Endothelial cell of umbilical vein (primary cell): ENCODE results near the gene NALCN. TPM values are rescaled to one million over a fixed set of nuclear protein-coding genes. Genes with fewer than 3 reads are reported as not detected.

ENCODE experiments used
- BruUV-seq: library from RNA; stranded (reverse); fragments of 400-500 nt; replicated peaks from 2 replicates; lab custom pipeline; 2021; lab: Mats Ljungman, UMichigan
- CTCF ChIA-PET: fragments of 300-600, 350-600 bp; sonication (Branson Sonifier 250); formaldehyde crosslinking; loops from one replicate; lab custom pipeline; 2021; ENCODE audit warnings: antibody characterized with exemption, inconsistent platforms; lab: Charles Lee
- POLR2A ChIA-PET: fragments of 300-600, 350-600 bp; sonication (Branson Sonifier 250); formaldehyde crosslinking; loops from one replicate; lab custom pipeline; 2021; ENCODE audit warnings: antibody characterized with exemption, inconsistent platforms; lab: Charles Lee
- DNase-seq: peaks from one replicate; pipeline ENCODE4 v3.0.0-alpha.2; 2011; ENCODE audit warnings: low read depth, low spot score
- FAIRE-seq: peaks from 2 replicates; lab custom pipeline; 2011; peaks lifted over from hg19 to GRCh38; lab: Jason Lieb, UNC
- H2AFZ ChIP-seq: 2 replicates; pipeline ENCODE4 v1.6.0; 2012; ENCODE audit warnings: low read depth, low read length, control low read depth, inconsistent platforms
- H3K27ac ChIP-seq: 2 replicates; pipeline ENCODE4 v1.5.1; 2011; ENCODE audit warnings: low read depth, mild to moderate bottlenecking, control low read depth, low read length, moderate library complexity; ENCODE audit not compliant: insufficient read depth
- H3K27me3 ChIP-seq, 2 experiments: 2 replicates each; pipeline versions ENCODE4 v1.6.0 to v1.6.1; 2011; ENCODE audit warnings: low read length in 2 of 2, mixed read lengths in 1 of 2; ENCODE audit not compliant: control insufficient read depth in 2 of 2, insufficient read depth in 2 of 2
- H3K36me3 ChIP-seq, 2 experiments: 2 replicates in 1 of 2; 3 replicates in 1 of 2; pipeline ENCODE4 v1.5.1; 2011; ENCODE audit warnings: low read length in 2 of 2, mild to moderate bottlenecking in 1 of 2, moderate library complexity in 1 of 2; ENCODE audit not compliant: control insufficient read depth in 2 of 2, insufficient read depth in 2 of 2; ENCODE audit errors: extremely low read depth in 1 of 2
- H3K4me1 ChIP-seq: 3 replicates; pipeline ENCODE4 v1.5.1; 2011; ENCODE audit warnings: mild to moderate bottlenecking, low read length; ENCODE audit not compliant: control insufficient read depth, insufficient read depth; ENCODE audit errors: extremely low read depth
- H3K4me2 ChIP-seq: 2 replicates; pipeline ENCODE4 v1.6.1; 2011; ENCODE audit warnings: low read length, control low read depth, mixed read lengths; ENCODE audit not compliant: insufficient read depth
- H3K4me3 ChIP-seq, 3 experiments: fragments of 200-600 bp in 1 of 3; sonication (generic), shearing (Covaris generic) in 1 of 3; replicated peaks in 1 of 3; 2 replicates each; pipeline ENCODE4 v1.5.1; 2011 to 2016; ENCODE audit warnings: control low read depth in 3 of 3, low read length in 3 of 3, mild to moderate bottlenecking in 2 of 3, inconsistent platforms in 1 of 3, low read depth in 1 of 3, moderate library complexity in 1 of 3; ENCODE audit not compliant: insufficient read depth in 1 of 3
- H3K79me2 ChIP-seq: 2 replicates; pipeline ENCODE4 v1.6.0; 2012; ENCODE audit warnings: low read length, inconsistent platforms; ENCODE audit not compliant: control insufficient read depth, insufficient read depth
- H3K9ac ChIP-seq: replicated peaks from 2 replicates; pipeline ENCODE3; 2011; ENCODE audit warnings: low read length, control low read depth; ENCODE audit not compliant: insufficient read depth; ENCODE audit errors: extremely low read depth
- H3K9me1 ChIP-seq: replicated peaks from 3 replicates; pipeline ENCODE4 v1.6.0; 2011; ENCODE audit warnings: mild to moderate bottlenecking, low read length; ENCODE audit not compliant: control insufficient read depth, insufficient read depth; ENCODE audit errors: extremely low read depth
- H3K9me3 ChIP-seq: replicated peaks from 2 replicates; pipeline ENCODE4 v1.5.1; 2012; ENCODE audit warnings: low read length, inconsistent platforms; ENCODE audit not compliant: control insufficient read depth, insufficient read depth
- H4K20me1 ChIP-seq: replicated peaks from 2 replicates; pipeline ENCODE3; 2011; ENCODE audit warnings: mild to moderate bottlenecking, low read length; ENCODE audit not compliant: control insufficient read depth, insufficient read depth; ENCODE audit errors: extremely low read depth
- EZH2 ChIP-seq: IDR thresholded peaks from 2 replicates; pipeline ENCODE4 v1.6.1; 2012; ENCODE audit warnings: borderline replicate concordance, low read depth, mild to moderate bottlenecking, moderate library complexity, low read length, inconsistent platforms; ENCODE audit not compliant: severe bottlenecking
- FOS ChIP-seq: IDR thresholded peaks from 2 replicates; pipeline ENCODE4 v1.6.1; 2011; ENCODE audit warnings: mild to moderate bottlenecking, low read length, moderate library complexity, borderline replicate concordance; ENCODE audit not compliant: insufficient read depth
- GATA2 ChIP-seq: IDR thresholded peaks from 2 replicates; pipeline ENCODE4 v1.7.0; 2011; ENCODE audit warnings: low read depth, mild to moderate bottlenecking, moderate library complexity, mixed read lengths, low read length; ENCODE audit not compliant: insufficient read length, insufficient read depth
- MYC ChIP-seq: IDR thresholded peaks from one replicate; pipeline ENCODE4 v1.6.1; 2011; ENCODE audit warnings: mild to moderate bottlenecking, low read depth, low read length
- POLR2A ChIP-seq: IDR thresholded peaks from 2 replicates; pipeline ENCODE4 v1.6.1; 2012; ENCODE audit warnings: low read depth, mild to moderate bottlenecking, control low read depth, low read length
- POLR2AphosphoS5 ChIP-seq: IDR thresholded peaks from 2 replicates; pipeline ENCODE4 v1.6.1; 2012; ENCODE audit warnings: low read depth, mild to moderate bottlenecking, control low read depth, low read length, moderate library complexity; ENCODE audit not compliant: insufficient read depth
- dilution Hi-C: fragments of 300-500 bp; cut with MboI; formaldehyde crosslinking; loops from one replicate; pipeline ENCODE4 v1.15.0; 2019; ENCODE audit warnings: low sequenced_read_pairs; ENCODE audit not compliant: extremely low pct_ligation_motif_present
- intact Hi-C: fragments of 100-400 bp; cut with micrococcal nuclease; formaldehyde crosslinking; loops from one replicate; pipeline ENCODE4 v1.10.0; 2022
- polyA plus RNA-seq, 4 experiments: library from polyadenylated mRNA; depleted of rRNA in 3 of 4; stranded (reverse) in 3 of 4; unstranded in 1 of 4; fragments of >200 nt; gene quantifications; 2 replicates each; pipeline versions ENCODE4 v1.2.1 to v1.2.3, GENCODE V29; 2011 to 2012; ENCODE audit warnings: missing spikeins in 1 of 4
- total RNA-seq: library from RNA; stranded (reverse); gene quantifications from 2 replicates; pipeline ENCODE4 v1.2.3, GENCODE V29; 2021
- TF ChIP-seq, protein P1 (sequence below), 2 donors: IDR thresholded peaks; 1 replicate in 1 of 2; 2 replicates in 1 of 2; pipeline ENCODE4 v1.5.1; 2011; ENCODE audit warnings: low read length in 2 of 2, mild to moderate bottlenecking in 2 of 2, moderate library complexity in 2 of 2, control low read depth in 1 of 2, inconsistent platforms in 1 of 2, low read depth in 1 of 2; ENCODE audit not compliant: insufficient read depth in 1 of 2; ENCODE audit errors: extremely low read depth in 1 of 2
- TF ChIP-seq, protein P2 (sequence below): IDR thresholded peaks from 2 replicates; pipeline ENCODE4 v1.6.1; 2011; ENCODE audit not compliant: insufficient read depth, insufficient read length

The NALCN gene
- total and polyA plus RNA-seq, 2 donors (not counting 3 experiments of a cell fraction or from before 2014, with no cell fraction given), result 3.3 to 4.4 TPM

DNA sequence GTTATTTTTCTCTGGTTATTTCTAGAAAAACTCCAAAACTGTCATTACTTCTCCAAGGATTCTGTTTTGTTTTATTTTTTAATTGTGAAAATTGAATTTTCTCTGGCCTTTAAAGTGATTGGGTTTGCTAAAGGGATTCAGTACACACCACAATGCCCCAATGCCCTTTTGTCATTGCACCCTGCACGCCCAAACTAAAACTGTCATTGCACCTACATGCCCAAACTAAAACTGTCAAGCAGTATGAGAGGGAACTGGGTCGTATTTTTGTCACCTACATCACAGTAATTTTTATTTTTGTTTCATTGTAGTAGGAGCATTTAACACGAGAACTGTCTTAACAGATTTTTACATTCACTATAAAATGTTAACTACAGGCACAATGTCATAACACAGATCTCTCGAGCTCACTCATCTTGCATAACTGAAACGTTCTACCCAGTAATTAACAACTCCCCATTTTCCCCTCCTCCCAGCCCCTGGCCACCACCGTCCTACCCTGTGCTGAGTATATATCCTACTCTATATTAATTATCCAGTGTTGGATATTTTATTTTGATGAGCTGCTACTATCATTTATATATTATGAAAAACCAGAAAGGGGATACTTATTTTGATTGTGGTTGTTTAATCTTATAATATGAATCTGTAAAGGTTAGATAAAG, 7.2 kb downstream of the NALCN start:
- CTCF ChIA-PET, result no interaction called here
- no peaks in the 10 kb centered on the region for H3K79me2 ChIP-seq
- no peak overlapping the region for H3K4me3 ChIP-seq
- no peak overlapping the region for H3K27ac ChIP-seq
- no peaks in the 10 kb centered on the region for H3K4me1 ChIP-seq
- no peak for DNase-seq
- no peak overlapping the region for H3K9ac ChIP-seq
- H3K4me2 ChIP-seq, result no peak overlapping the region
- dilution Hi-C loops, result no loop called here
- BruUV-seq, result no TSS peak
- H3K36me3 ChIP-seq, result no peaks in the 10 kb centered on the region
- H2AFZ ChIP-seq, result no peak overlapping the region
- H3K9me3 ChIP-seq, result no peaks in the 10 kb centered on the region
- FAIRE-seq, result no peak
- H4K20me1 ChIP-seq, result no peaks in the 10 kb centered on the region
- no peaks in the 10 kb centered on the region for H3K9me1 ChIP-seq
- no peaks in the 10 kb centered on the region for H3K27me3 ChIP-seq
- POLR2A ChIA-PET, result no interaction called here
- intact Hi-C loops, result no loop called here
- TF ChIP-seq, protein P1, sequence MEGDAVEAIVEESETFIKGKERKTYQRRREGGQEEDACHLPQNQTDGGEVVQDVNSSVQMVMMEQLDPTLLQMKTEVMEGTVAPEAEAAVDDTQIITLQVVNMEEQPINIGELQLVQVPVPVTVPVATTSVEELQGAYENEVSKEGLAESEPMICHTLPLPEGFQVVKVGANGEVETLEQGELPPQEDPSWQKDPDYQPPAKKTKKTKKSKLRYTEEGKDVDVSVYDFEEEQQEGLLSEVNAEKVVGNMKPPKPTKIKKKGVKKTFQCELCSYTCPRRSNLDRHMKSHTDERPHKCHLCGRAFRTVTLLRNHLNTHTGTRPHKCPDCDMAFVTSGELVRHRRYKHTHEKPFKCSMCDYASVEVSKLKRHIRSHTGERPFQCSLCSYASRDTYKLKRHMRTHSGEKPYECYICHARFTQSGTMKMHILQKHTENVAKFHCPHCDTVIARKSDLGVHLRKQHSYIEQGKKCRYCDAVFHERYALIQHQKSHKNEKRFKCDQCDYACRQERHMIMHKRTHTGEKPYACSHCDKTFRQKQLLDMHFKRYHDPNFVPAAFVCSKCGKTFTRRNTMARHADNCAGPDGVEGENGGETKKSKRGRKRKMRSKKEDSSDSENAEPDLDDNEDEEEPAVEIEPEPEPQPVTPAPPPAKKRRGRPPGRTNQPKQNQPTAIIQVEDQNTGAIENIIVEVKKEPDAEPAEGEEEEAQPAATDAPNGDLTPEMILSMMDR (IDR thresholded peaks at IDR 0.05; ENCODE audit: extremely low read depth in 1 of 2, insufficient read depth in 1 of 2, low read depth in 1 of 2, low read length in 2 of 2), result no peak
- TF ChIP-seq, protein P2, sequence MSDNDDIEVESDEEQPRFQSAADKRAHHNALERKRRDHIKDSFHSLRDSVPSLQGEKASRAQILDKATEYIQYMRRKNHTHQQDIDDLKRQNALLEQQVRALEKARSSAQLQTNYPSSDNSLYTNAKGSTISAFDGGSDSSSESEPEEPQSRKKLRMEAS, result no peak
- no peak for TF ChIP-seq MYC
- TF ChIP-seq FOS, result no peak
- no peak for TF ChIP-seq GATA2
- no peak for TF ChIP-seq EZH2
- no peak for TF ChIP-seq POLR2AphosphoS5
- no peak for TF ChIP-seq POLR2A
